Peyer's patch (tissue), 4 donors: ENCODE data around the gene C1orf52. TPM values are rescaled to one million over a fixed set of nuclear protein-coding genes. Genes with fewer than 3 reads are reported as not detected.

Experiments
- DNase-seq, 3 donors: peaks; one replicate each; pipeline ENCODE4 v3.0.0-alpha.2; 2017 to 2019
- H3K27ac ChIP-seq, 4 donors: fragments of 200-600 bp; sonication (generic); one replicate each; pipeline ENCODE4 v1.5.1; 2016 to 2019
- H3K27me3 ChIP-seq, 2 donors: fragments of 200-600 bp; sonication (generic); one replicate each; pipeline ENCODE4 v1.5.1; 2019
- H3K36me3 ChIP-seq, 3 donors: fragments of 200-600 bp; sonication (generic); one replicate each; pipeline ENCODE4 v1.5.1; 2016 to 2019
- H3K4me1 ChIP-seq, 4 donors: fragments of 200-600 bp; sonication (generic); one replicate each; pipeline ENCODE4 v1.5.1; 2016 to 2019
- H3K4me3 ChIP-seq, 4 donors: fragments of 200-600 bp; sonication (generic); 1 replicate in 3 of 4; 2 replicates in 1 of 4; pipeline ENCODE4 v1.5.1; 2016 to 2019; ENCODE audit warnings: mild to moderate bottlenecking in 1 of 4
- H3K9me3 ChIP-seq, 4 donors: fragments of 200-600 bp; sonication (generic); one replicate each; pipeline ENCODE4 v1.5.1; 2016 to 2019; ENCODE audit warnings: mild to moderate bottlenecking in 1 of 4
- POLR2A ChIP-seq, 2 donors: fragments of 450-650 bp; IDR thresholded peaks; one replicate each; pipeline ENCODE4 v1.5.1; 2017; ENCODE audit warnings: antibody characterized with exemption in 2 of 2, mild to moderate bottlenecking in 2 of 2, moderate library complexity in 2 of 2
- total RNA-seq, 4 donors: library from RNA; depleted of rRNA; stranded (reverse); fragments of >200 nt; gene quantifications; one replicate each; pipeline ENCODE4 v1.1.0, GENCODE V29; 2016
- TF ChIP-seq, protein P1 (sequence below), 6 experiments: fragments of 450-650 bp in 4 of 6; fragments of 200-600 bp in 2 of 6; sonication (generic) in 1 of 6; IDR thresholded peaks; one replicate each; pipeline ENCODE4 v1.5.1; 2017 to 2019; ENCODE audit warnings: antibody characterized with exemption in 6 of 6, mild to moderate bottlenecking in 3 of 6, moderate library complexity in 1 of 6

Gene C1orf52
- total RNA-seq, 4 donors from 2014 or later: 15.1 to 57.8 (median 18.4) TPM

DNA sequence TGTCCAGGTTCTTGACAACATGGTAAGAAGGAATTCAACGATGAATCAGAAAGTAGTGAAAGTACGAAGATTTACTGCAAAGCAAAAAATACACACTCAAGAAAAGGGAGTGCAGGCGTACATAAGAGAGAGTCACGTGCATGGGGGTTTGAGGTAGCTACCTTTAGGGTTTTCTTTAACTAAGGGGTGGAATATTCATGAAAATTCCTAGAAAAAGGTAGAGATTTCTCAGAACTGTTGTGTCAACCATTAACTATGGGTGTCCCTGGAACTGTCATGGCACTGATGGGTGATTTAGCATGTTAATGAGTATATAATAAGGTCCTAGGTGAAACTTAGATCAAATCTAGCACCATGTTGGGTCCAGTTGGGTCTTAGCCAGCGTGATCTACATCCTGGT, 36.1 kb downstream of the C1orf52 start:
- Histone ChIP-seq H3K27me3 (no peaks in the 10 kb centered on the region), H3K27ac (no peak overlapping the region), H3K9me3 (no peaks in the 10 kb centered on the region), H3K4me3 (no peak overlapping the region), H3K4me1 (peaks cover 0 to 18% (median 0%) of the 10 kb centered on the region in 4 donors), H3K36me3 (no peaks in the 10 kb centered on the region)
- TF ChIP-seq, protein P1, sequence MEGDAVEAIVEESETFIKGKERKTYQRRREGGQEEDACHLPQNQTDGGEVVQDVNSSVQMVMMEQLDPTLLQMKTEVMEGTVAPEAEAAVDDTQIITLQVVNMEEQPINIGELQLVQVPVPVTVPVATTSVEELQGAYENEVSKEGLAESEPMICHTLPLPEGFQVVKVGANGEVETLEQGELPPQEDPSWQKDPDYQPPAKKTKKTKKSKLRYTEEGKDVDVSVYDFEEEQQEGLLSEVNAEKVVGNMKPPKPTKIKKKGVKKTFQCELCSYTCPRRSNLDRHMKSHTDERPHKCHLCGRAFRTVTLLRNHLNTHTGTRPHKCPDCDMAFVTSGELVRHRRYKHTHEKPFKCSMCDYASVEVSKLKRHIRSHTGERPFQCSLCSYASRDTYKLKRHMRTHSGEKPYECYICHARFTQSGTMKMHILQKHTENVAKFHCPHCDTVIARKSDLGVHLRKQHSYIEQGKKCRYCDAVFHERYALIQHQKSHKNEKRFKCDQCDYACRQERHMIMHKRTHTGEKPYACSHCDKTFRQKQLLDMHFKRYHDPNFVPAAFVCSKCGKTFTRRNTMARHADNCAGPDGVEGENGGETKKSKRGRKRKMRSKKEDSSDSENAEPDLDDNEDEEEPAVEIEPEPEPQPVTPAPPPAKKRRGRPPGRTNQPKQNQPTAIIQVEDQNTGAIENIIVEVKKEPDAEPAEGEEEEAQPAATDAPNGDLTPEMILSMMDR (IDR thresholded peaks at IDR 0.05): no peak
- TF ChIP-seq POLR2A (IDR thresholded peaks at IDR 0.05): no peak
- DNase-seq: no peak

DNA sequence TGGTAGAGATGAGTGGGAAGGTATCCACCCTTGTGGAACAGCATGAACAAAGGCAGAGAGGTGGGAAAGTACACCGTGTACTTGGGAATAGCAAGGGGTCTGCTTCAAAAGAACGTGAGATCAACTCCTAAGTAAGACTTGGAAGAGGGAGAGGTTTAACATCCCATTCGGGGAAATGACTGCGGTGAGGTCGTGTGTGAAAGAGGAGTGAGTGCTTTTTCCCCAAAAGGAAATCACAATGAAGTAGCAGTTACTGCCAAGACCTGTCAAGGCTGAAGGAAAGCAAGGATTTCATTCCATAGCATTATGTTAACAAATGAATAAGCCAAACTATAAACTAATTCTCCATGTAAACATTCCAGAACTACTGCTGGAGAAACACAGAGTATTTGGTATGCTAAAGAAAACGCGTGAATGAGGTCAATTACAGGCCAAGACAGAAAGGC, 38.7 kb downstream of the C1orf52 start:
- TF ChIP-seq, protein P1 (IDR thresholded peaks at IDR 0.05): no peak
- TF ChIP-seq POLR2A (IDR thresholded peaks at IDR 0.05): no peak
- Histone ChIP-seq H3K27ac (peak overlapping the region in 1 of 4 donors; percentile 57), H3K4me1 (peaks cover 0 to 18% (median 0%) of the 10 kb centered on the region in 4 donors)

DNA sequence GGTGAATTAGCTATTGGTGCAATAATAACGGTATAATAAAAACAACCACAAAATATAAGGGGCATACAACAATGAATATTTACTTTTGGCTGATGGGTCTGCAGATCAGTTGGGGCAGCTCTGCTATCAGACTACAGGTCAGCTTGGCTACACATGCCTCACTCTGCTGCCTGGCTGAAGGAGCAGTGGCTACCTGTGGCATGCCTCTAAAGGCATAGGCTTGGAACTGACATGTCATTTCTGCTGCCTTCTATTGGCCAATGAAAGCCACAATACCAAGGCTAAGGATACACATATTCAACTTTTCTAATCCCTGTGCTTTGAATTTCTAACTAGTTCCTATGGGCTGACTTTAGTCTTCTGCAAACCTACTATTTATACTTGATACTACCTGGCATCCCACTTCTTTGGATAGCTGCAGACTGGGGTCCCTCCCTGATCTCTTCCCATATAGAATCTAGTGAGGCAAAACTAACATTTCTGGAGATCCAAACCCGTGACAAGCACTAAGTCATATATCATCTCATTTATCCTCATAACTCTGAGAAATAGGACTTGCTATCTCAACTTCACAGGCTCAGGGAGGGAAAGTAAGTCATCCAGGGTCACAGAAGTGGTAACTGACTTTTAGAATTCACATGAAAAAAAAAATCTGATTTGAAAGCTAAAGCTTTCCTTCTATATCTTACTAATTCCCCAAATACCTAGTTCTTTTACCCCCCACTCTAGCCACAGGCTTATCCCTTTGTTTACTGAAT, 39.4 kb downstream of the C1orf52 start:
- DNase-seq: no peak
- H3K27me3 ChIP-seq: no peaks in the 10 kb centered on the region
- H3K4me1 ChIP-seq: peaks cover 0 to 10% (median 0%) of the 10 kb centered on the region in 4 donors
- TF ChIP-seq POLR2A (IDR thresholded peaks at IDR 0.05): no peak
- TF ChIP-seq, protein P1 (IDR thresholded peaks at IDR 0.05): no peak
- no peaks in the 10 kb centered on the region for H3K9me3 ChIP-seq
- no peak overlapping the region for H3K4me3 ChIP-seq
- no peaks in the 10 kb centered on the region for H3K36me3 ChIP-seq
- H3K27ac ChIP-seq: peak overlapping the region in 1 of 4 donors; percentile 57

More for the DNA sequence above, 38.7 kb downstream of the C1orf52 start:
- Histone ChIP-seq H3K4me3 (no peak overlapping the region), H3K36me3 (no peaks in the 10 kb centered on the region), H3K9me3 (no peaks in the 10 kb centered on the region), H3K27me3 (no peaks in the 10 kb centered on the region)
- DNase-seq: no peak

DNA sequence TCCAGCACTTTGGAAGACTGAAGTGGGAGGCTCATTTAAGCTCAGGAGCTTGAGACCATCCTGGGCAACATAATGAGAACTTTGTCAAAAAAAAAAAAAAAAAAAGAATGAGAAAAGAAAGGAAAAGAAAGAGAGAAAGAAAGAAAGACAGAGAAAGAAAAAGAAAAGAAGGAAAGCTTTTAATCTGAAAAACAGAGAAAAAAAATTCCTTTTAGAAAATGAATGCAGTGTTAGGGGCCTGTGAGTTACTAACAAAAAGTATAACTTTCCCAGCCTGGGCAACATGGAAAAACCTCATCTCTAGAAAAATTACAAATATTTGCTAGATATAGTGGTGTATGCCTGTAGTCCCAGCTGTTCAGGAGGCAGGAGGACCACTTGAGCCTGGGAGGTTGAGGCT, 42.8 kb downstream of the C1orf52 start:
- Histone ChIP-seq H3K27ac (no peak overlapping the region), H3K36me3 (no peaks in the 10 kb centered on the region)
- TF ChIP-seq, protein P1 (IDR thresholded peaks at IDR 0.05): no peak
- no peak for TF ChIP-seq POLR2A (IDR thresholded peaks at IDR 0.05)

DNA sequence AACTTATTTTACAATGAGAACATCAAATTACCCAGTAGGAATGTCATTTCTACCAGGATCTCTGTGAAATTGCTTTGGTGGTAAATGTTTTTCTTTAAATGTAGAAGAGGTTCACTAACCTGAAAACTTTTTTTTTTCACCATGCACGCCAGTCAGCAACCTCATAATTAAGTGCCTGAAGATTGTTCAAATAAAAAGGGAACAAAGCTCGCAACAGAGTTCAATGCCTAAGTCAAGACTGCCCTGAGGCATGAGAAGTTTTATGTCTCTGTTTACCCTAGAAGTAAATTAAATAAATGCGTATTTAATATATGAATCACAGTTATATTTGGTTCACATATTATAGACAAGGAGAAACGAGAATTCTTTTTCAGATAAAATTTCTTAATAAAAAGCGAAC, 44.8 kb downstream of the C1orf52 start:
- H3K27ac ChIP-seq: no peak overlapping the region
- H3K9me3 ChIP-seq: no peaks in the 10 kb centered on the region
- H3K4me1 ChIP-seq: no peaks in the 10 kb centered on the region
- H3K27me3 ChIP-seq: no peaks in the 10 kb centered on the region
- no peak for TF ChIP-seq POLR2A (IDR thresholded peaks at IDR 0.05)
- TF ChIP-seq, protein P1 (IDR thresholded peaks at IDR 0.05): no peak
- H3K4me3 ChIP-seq: no peak overlapping the region
- H3K36me3 ChIP-seq: no peaks in the 10 kb centered on the region
- DNase-seq: no peak

More for the DNA sequence above, 42.8 kb downstream of the C1orf52 start:
- H3K4me1 ChIP-seq: no peaks in the 10 kb centered on the region
- DNase-seq: no peak
- no peak overlapping the region for H3K4me3 ChIP-seq
- no peaks in the 10 kb centered on the region for H3K27me3 ChIP-seq
- no peaks in the 10 kb centered on the region for H3K9me3 ChIP-seq
